OCI-LY1 (cell line): ENCODE data around the gene RAI1.

Experiments
- CTCF ChIP-seq: fragments of 200-600 bp; sonication (generic), shearing (Covaris generic); IDR thresholded peaks from 2 replicates; pipeline ENCODE4 v1.5.1; 2017; ENCODE audit warnings: mild to moderate bottlenecking, antibody characterized with exemption, low read length, moderate library complexity, mixed read lengths
- EZH2 ChIP-seq: fragments of 200-600 bp; sonication (generic), shearing (Covaris generic); IDR thresholded peaks from 2 replicates; pipeline ENCODE4 v1.8.0; 2017; ENCODE audit warnings: borderline replicate concordance, mixed run types, mild to moderate bottlenecking, antibody characterized with exemption, low read length, moderate library complexity, mixed read lengths

GRCh38 chr17:17718251-17718650 lies 37.0 kb downstream of the RAI1 start:
- TF ChIP-seq CTCF = no peak
- TF ChIP-seq EZH2 = no peak
